T-helper 2 cell treated with Interferon-gamma antibody and Interleukin-4, amounts not matched to agents 100 ng/mL and 5 ng/mL, for 36 hours (primary cell): Measurements from ENCODE around the gene CCNJ. TPM values are rescaled to one million over a fixed set of nuclear protein-coding genes. Genes with fewer than 3 reads are reported as not detected.

Experiments used
- intact Hi-C: fragments of 100-400 bp; cut with micrococcal nuclease; formaldehyde crosslinking; loops from one replicate; pipeline ENCODE4 v1.15.1; 2023
- total RNA-seq: library from RNA; stranded (reverse); gene quantifications from 2 replicates; pipeline ENCODE4 v1.2.3, GENCODE V29; 2022

CCNJ gene
- total RNA-seq, 1 donor from 2014 or later = 6.2 TPM

DNA sequence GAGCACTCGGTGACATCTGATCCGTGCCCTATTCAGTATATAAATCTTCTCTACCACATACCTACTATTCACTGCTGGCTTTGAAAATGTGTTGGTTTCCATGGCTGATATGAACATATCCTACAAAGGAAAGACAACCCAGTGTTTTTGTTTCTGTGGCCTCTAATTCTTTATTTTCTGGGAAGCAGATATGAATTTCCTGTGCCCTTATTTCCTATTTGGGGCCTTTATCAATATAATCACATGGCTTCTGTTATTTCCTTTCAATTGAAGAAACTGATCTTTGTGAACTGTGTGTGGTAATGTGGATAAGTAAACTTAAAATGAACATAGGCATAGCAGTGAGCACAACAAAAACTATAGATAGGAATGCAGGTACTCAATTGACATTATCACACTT, 10.6 kb downstream of the CCNJ start:
- intact Hi-C loops = no loop called here

DNA sequence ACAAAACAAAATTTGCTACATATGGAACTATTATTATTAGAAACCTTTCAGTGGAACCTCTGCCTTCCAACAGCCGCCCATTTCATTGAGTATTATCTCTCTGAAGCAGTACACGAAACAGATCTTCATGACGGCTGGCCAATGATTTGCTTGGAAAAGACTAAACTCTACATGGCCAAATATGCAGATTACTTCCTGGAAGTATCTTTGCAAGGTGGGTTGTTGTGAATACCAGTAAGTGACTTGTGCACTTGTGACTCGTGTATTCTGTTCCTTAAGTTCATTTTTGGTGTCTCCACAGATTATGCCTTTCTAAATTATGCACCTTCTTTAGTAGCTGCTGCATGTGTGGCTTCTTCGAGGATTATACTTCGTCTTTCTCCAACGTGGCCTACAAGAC, 13.4 kb downstream of the CCNJ start:
- intact Hi-C loops = no loop called here

DNA sequence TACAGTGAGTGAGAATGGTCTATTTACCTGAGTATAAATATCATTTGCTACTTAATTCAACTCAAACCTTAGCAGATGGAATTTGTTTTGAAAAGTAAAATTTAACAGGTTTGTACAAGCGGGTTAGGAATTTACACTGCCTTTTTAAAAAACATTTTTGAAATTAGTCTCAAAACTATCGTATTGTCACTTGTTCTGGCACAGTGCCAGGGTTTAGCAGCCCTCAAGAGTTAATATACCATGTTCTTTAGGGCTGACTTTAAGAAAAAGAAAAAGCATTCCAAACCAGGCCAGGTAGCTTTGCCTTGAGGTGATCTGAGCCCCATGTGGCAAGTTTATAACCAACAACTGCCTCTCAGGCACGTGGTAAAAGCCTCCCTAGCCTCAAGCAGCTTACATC, 17.8 kb downstream of the CCNJ start:
- intact Hi-C loops = loop anchor here (5.0 kb wide), 1 partner anchor 36 kb away; no protein-coding TSS in a partner anchor

DNA sequence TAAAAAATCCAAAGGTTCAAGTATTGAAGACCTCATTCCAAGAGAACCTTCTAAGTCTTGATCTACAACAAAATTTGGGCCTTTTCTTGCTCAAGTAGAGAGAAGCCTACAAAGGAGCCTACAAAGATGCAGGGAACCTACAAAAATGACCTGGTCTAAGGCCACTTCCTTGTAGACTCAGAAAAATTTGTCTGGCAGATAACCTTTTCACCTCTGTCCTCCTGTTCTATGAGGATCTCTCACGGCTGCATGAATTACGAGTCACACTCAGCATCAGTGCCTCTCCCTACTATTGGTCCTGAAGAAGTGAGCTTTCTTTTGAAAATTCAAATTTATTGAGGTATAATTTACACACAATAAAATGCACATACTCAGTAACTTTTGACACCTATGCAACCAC, 29.3 kb downstream of the CCNJ start:
- intact Hi-C loops = no loop called here

DNA sequence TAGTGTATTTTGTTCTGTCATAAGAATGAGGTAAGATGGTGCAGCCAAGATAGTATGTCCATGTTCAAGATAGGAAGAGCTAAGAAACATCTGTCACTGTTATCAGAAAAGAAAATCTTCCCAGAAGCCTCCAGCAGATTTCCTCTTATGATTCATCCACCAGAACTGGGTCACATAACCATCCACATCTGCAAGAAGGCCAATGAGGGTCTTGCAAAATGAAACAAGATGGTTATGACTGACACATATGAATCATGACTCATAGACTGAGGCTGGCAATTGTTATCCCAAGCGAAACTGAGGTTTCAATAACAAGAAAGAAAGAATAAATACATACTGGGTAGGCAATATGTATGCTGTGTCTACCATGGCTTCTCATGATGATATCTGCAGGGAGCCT, 30.3 kb downstream of the CCNJ start:
- intact Hi-C loops = no loop called here

DNA sequence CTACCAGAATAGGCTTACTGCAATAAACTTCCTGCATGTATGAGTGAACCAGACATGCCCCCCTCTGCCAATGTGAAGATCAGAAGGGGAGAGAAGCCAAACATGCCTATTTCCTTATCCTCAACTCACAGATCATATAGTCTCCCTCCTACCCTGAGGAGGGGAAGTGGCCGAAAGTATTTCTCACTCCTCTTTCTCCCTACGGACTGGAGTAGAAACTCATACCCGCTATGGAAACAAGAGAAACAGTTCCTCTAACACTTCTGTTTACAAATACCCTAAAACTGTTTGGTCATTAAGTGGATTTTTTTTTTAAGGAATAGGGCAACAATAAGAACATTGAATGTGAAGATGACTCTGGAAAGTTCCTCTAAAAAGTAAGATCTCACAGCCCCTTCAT, 31.4 kb downstream of the CCNJ start:
- intact Hi-C loops = no loop called here

DNA sequence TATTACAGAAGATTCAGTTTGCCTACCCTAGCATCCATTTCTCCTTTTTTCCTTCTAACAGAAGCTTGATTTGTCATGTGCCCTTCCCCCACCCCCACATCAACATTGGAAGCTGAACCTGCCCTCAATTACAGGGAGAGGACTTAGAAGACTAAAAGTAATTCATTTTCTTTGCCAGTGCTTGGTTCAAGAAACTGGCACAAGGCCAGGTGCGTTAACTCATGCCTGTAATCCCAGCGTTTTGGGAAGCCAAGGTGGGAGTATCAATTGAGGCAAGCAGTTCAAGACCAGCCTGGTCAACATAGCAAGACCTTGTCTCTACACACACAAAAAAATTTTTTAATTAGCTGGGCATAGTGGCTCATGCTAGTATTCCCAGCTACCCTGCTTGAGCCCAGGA, 32.6 kb downstream of the CCNJ start:
- intact Hi-C loops = no loop called here

DNA sequence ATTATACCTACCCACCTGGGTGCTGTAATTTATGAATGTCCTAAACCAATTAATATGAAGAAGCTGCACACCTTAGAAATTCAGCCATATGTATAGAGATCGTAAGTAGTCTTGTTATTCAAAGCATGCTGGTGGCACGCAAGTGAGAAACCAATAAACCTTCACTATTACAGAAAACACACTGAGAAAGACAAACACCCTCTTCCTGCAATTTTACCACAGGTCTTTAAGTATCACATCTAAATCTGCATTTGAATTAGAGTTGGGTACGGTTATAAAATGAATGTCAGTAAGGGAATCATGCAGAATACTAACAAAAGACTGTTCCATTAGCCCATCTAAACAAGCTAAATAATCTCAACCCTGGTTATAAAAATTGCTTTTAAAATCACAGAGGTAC, 33.8 kb downstream of the CCNJ start:
- intact Hi-C loops = no loop called here

DNA sequence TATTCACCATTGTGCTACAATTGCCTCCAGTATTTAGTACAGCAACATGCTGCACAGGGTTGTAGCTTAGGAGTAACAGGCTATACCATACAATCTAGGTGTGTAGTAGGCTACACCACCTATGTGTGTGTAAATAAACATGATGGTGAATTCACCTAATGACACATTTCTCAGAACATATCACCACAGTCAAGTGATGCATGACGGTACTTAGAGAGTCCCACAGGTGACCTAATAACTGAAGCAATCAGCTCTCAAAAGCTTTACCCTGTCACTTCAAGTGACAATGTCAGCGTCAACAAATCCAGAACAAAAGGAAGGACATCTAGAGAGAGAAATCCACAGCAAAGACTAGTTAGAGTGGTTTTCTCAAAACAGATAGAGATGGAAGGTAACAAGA, 38.8 kb downstream of the CCNJ start:
- intact Hi-C loops = no loop called here

DNA sequence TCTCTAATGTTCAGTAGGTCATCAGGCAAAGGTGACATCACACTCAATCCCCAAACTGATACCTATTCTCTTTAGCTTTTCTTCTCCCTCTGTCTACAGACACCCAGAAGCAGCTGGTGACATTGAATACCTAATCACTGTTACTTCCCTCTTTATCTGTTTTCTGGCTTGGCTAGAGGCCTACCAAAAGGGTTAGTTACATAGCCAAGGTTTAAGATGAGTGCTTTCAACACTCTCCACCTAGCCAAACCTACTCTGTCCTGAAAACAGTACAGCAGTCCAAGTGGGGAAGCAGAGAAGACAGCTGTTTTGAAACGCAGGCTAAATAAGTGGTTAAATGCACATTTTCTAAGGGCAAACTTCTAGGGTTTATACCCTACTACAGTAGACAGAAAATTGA, 39.4 kb downstream of the CCNJ start:
- intact Hi-C loops = no loop called here

DNA sequence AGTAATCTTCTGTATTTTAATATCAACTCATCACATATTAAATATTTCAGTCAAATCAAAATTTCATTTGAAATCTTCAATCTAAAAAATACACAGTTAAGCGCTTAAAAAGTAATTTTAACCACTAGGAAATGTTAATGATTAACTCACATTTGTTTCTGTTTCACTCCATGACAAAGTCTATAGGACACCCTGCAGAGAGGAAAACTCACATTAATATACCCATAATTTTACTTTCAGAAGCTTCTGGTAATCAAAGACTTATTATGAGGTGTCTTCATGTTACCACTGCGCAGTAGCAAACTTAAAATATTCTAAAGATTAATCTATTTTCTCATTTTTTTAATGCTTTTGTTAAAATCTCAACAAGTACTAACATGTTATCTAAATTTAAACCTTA, 45.7 kb downstream of the CCNJ start:
- intact Hi-C loops = loop anchor here (2.0 kb wide), 1 partner anchor 124 kb away; no protein-coding TSS in a partner anchor

DNA sequence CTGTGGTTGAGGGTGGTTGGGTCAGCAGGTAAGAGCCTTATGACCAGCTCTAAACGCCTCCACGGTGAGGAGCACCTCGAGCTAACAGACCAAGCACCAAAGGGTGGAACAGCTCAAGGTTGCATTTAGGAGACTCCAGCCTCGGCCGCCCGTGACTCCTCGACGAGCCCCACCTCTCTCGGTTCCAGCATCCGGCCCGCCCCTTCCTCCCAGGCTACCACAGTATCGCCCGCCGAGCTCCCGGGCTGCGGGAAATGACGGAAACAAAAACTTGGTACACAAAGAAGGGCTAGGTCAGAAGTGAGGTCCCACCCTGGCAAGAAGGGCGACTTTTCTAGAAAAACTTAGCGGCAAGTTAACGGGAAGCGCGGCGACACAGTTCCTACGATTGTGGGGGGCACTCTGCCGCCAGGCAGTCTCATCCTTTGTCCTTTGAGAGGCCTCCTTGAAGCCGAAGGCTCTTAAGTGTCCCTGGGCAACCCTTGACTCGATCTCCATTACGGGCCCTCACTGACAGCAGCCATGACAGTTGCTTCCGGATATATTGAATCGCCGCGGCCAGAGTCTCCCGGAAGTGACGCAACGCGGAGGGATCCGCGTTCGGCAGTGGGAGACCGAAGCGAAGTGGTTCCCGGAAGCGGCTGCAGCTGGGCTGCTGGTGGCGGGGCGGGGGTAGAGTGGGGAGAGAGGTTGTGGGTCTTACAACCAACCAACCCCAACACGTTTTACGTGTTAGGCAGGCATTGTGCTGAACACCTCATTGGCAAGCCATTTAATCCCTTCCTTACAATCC, 46.5 kb downstream of the CCNJ start:
- intact Hi-C loops = loop anchor here (1.0 to 2.0 kb wide), 5 partner anchors 40 to 396 kb away; partner anchors contain the start of genes CC2D2B, CCNJ and ZNF518A

DNA sequence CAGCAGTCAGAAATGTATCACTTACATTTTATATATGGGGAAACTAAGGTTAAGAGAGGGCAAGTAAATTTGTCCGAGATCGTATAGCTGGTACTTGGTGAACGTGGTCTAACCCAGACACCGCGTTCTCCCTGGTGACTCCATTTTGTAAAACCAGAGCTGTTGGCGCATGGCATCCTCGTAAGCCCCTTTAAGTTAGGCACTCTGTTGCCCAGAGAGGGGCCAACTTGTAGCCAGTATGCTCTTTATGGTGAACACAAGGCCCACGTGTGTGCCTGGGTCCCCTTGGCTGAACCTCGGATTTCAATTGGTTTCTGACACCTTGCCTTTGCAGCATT, 47.0 kb downstream of the CCNJ start:
- intact Hi-C loops = loop anchor here (1.0 kb wide), 4 partner anchors 40 to 396 kb away; partner anchors contain the start of genes CC2D2B, CCNJ and ZNF518A

DNA sequence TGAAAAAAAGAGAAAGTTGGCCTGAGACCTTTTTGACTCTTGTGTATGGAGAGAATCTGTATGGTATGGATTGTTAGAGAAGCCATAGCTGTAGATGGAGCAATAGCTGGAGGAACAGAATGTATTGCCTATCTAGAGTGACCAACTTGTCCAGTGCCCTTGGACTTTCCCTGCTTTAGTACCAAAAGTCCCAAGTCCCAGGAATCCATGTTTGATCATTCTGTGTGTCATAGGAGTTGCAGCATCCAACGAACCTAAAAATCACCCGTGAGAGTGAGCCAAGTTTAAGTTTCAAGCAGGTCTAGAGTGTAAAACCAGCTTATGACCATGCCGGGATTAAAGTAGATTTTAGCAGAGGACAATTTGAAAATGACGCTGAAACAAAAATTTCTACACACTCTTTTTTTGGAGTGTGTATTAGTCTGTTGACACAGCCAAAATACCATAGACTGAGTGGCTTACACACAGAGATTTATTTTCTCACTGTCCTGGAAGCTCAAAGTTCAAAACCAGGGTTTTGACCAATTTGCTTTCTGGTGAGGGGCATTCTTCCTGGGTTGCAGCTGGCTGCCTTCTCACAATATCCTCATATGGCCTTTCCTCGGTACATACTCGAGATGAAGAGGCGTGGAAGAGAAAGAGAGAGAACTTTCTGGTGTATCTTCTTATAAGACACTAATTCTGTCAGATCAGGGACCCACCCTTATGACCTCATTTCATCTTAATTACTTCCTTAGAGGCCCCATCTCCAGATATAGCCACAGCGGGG, 49.8 kb downstream of the CCNJ start:
- intact Hi-C loops = no loop called here

DNA sequence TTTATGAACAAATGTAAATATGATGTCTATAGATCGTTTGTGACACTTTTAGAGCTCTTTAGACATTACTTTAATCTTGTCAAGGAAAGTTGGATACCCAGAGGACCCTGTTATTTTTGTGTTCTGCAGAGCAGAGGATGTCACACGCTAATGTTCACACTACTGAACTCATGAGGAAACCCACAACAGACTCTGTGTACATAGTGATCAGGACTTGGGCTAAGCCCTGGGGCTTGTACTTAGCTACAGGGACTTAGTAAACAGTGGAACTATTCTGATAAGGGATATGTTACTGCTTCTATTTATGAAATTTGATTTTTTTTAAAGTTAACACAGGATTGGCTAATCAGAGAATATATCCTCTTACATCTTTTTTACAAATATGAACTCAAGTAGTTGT, 50.6 kb downstream of the CCNJ start:
- intact Hi-C loops = no loop called here

DNA sequence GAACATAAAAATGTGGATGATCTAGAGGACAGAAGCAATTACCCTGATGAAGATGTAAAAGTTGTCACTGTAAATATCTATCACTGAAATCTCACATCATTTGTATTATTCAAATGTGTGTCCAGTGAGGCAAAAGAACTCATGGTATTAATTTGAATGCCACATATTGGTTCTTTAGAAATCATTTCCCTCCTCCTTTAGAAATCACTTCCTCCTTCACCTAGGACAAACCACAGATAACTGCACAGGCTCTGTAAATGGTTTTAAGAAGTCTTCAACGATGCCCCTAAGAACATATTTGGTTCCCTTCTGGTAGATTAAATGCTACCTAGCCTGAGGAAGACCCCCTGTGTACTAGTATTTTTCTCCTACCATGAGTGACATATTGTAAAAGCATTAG, 53.6 kb downstream of the CCNJ start:
- intact Hi-C loops = loop anchor here (5.0 kb wide), 1 partner anchor 35 kb away; no protein-coding TSS in a partner anchor

DNA sequence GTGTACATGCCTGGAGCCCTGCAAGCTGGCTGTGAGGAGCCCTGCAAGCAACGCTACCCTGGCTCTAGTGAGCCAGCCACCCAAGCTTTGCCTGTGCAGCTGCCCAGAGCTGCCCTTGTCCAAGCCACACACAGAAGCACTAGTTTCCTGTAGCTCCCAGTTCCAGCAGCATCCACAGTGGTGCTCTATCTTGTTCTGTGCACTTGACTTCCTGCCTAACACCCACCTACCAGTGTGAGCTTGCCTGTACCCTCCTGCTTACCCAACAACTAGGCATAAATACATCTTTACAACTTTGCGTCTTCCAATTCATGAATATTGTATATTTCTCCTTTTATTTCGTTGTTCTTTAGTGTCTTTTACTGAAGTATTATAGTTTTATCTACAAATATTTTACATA, 54.5 kb downstream of the CCNJ start:
- intact Hi-C loops = loop anchor here (5.0 kb wide), 1 partner anchor 36 kb away; no protein-coding TSS in a partner anchor

DNA sequence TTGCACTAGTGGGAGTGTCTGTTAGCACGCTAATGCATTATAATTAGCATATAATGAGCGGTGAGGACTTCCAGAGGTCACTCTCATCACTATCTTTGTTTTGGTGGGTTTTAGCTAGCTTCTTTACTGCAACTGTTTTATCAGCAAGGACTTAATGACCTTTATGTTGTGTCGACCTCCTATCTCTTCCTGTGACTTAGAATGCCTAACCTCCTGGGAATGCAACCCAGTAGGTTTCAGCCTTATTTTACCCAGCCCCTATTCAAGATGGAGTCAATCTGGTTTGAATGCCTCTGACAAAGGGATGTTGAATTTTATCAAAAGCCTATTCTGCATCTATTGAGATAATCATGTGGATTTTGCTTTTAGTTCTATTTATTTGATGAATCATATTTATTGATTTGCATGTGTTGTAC, 64.2 kb downstream of the CCNJ start:
- intact Hi-C loops = no loop called here
